ENCODE measurements around the gene PCBP3. TPM values are rescaled to one million over a fixed set of nuclear protein-coding genes. Genes with fewer than 3 reads are reported as not detected.
"Not testable (repeated sequence)": the region's sequence is repeated elsewhere in the genome, so short reads cannot be mapped to it uniquely, and the experiment has no call there.

Gene PCBP3
- total RNA-seq, 2 experiments from 2014 or later = 3.4 to 3.8 TPM

GRCh38 chr21:45706299-45706698, 62.8 kb downstream of the PCBP3 start:
- Mint-ChIP-seq H3K27ac (no peak overlapping the region), H3K9me3 (peaks cover 2% of the 10 kb centered on the region), H3K36me3 (ENCODE audit: low read depth) (no peaks in the 10 kb centered on the region), H3K4me1 (ENCODE audit: low read depth) (no peaks in the 10 kb centered on the region), H3K27me3 (no peaks in the 10 kb centered on the region), H3K4me3 (no peak overlapping the region)
- ATAC-seq (ENCODE audit: poor library complexity) (no peak), DNase-seq (no peak)
- ChIA-PET POLR2A (no interaction called here), CTCF (no interaction called here)
- no peaks in the 10 kb centered on the region for H3K36me3 ChIP-seq (ENCODE audit: insufficient read depth, low read length)
- no peak overlapping the region for H3K27ac ChIP-seq (ENCODE audit: low read depth in 1 of 2, low read length in 2 of 2)
- H3K4me3 ChIP-seq (ENCODE audit: low read length) = no peak overlapping the region
- peaks cover 0 to 1% of the 10 kb centered on the region in 2 experiments for H3K9me3 ChIP-seq (ENCODE audit: control insufficient read depth in 1 of 2, insufficient read depth in 1 of 2, low read length in 2 of 2)
- H3K27me3 ChIP-seq (ENCODE audit: control insufficient read depth in 1 of 2, insufficient read depth in 2 of 2, low read length in 2 of 2) = no peaks in the 10 kb centered on the region
- no peak for TF ChIP-seq CTCF (IDR thresholded peaks at IDR 0.05)
- no peaks in the 10 kb centered on the region for H3K4me1 ChIP-seq (ENCODE audit: insufficient read depth, low read length)
- intact Hi-C loops (cut with DNase I, micrococcal nuclease) = loop anchor here in 1 of 2 experiments (5.0 kb wide), 1 partner anchor 86 kb away; no protein-coding TSS in a partner anchor

DNA sequence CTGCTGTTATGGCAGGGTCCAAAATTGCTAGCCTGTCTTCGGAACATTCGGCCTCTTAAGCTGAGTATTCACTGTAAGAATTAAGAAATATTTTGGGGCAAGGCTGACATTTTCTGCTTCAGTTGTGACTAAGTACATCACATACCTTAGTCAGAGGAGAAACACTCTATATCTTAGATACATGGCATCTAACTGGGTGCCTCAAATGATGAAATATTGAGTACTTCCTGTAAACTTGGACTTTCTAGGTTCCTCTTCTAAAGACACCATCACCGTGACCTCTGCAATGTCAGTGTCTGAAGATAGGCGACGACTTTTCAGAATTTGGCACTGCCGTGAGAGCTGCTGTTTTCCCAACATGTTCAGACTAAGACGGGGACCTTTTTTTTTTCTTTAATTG, 65.6 kb downstream of the PCBP3 start:
- H3K27ac ChIP-seq (ENCODE audit: low read depth in 1 of 2, low read length in 2 of 2) = no peak overlapping the region
- H3K9me3 Mint-ChIP-seq = peaks cover 7% of the 10 kb centered on the region
- H3K36me3 Mint-ChIP-seq (ENCODE audit: low read depth) = peaks cover 4% of the 10 kb centered on the region
- ChIA-PET CTCF (no interaction called here), POLR2A (no interaction called here)
- peaks cover 0 to 7% of the 10 kb centered on the region in 2 experiments for H3K9me3 ChIP-seq (ENCODE audit: control insufficient read depth in 1 of 2, insufficient read depth in 1 of 2, low read length in 2 of 2)
- DNase-seq (no peak), ATAC-seq (ENCODE audit: poor library complexity) (no peak)
- no peaks in the 10 kb centered on the region for H3K27me3 Mint-ChIP-seq
- H3K4me1 Mint-ChIP-seq (ENCODE audit: low read depth) = no peaks in the 10 kb centered on the region
- H3K4me1 ChIP-seq (ENCODE audit: insufficient read depth, low read length) = no peaks in the 10 kb centered on the region
- no peak for TF ChIP-seq CTCF (IDR thresholded peaks at IDR 0.05)
- intact Hi-C loops (cut with DNase I, micrococcal nuclease) = loop anchor here in 1 of 2 experiments (5.0 kb wide), 1 partner anchor 83 kb away; no protein-coding TSS in a partner anchor
- H3K27me3 ChIP-seq (ENCODE audit: control insufficient read depth in 1 of 2, insufficient read depth in 2 of 2, low read length in 2 of 2) = no peaks in the 10 kb centered on the region
- no peaks in the 10 kb centered on the region for H3K36me3 ChIP-seq (ENCODE audit: insufficient read depth, low read length)
- no peak overlapping the region for H3K27ac Mint-ChIP-seq
- H3K4me3 ChIP-seq (ENCODE audit: low read length) = no peak overlapping the region
- no peak overlapping the region for H3K4me3 Mint-ChIP-seq

GRCh38 chr21:45709696-45710268, 66.3 kb downstream of the PCBP3 start:
- Histone ChIP-seq H3K36me3 (ENCODE audit: insufficient read depth, low read length) (no peaks in the 10 kb centered on the region), H3K27ac (ENCODE audit: low read depth in 1 of 2, low read length in 2 of 2) (no peak overlapping the region), H3K4me3 (ENCODE audit: low read length) (no peak overlapping the region), H3K27me3 (ENCODE audit: control insufficient read depth in 1 of 2, insufficient read depth in 2 of 2, low read length in 2 of 2) (no peaks in the 10 kb centered on the region), H3K4me1 (ENCODE audit: insufficient read depth, low read length) (no peaks in the 10 kb centered on the region), H3K9me3 (ENCODE audit: control insufficient read depth in 1 of 2, insufficient read depth in 1 of 2, low read length in 2 of 2) (peaks cover 0 to 7% of the 10 kb centered on the region in 2 experiments)
- DNase-seq = no peak
- peaks cover 5% of the 10 kb centered on the region for H3K36me3 Mint-ChIP-seq (ENCODE audit: low read depth)
- intact Hi-C loops (cut with DNase I, micrococcal nuclease) = loop anchor here in 1 of 2 experiments (5.0 kb wide), 1 partner anchor 83 kb away; no protein-coding TSS in a partner anchor
- CTCF ChIA-PET = interaction anchor here (0.6 kb wide), 1 partner anchor 40 kb away, joined by 3 read pairs; no protein-coding TSS in a partner anchor
- H3K27me3 Mint-ChIP-seq = no peaks in the 10 kb centered on the region
- H3K4me1 Mint-ChIP-seq (ENCODE audit: low read depth) = no peaks in the 10 kb centered on the region
- H3K9me3 Mint-ChIP-seq = peaks cover 7% of the 10 kb centered on the region
- POLR2A ChIA-PET = no interaction called here
- ATAC-seq (ENCODE audit: poor library complexity) = no peak
- H3K27ac Mint-ChIP-seq = no peak overlapping the region
- H3K4me3 Mint-ChIP-seq = no peak overlapping the region
- TF ChIP-seq CTCF (IDR thresholded peaks at IDR 0.05) = no peak

GRCh38 chr21:45710306-45710705, 66.8 kb downstream of the PCBP3 start:
- H3K4me1 Mint-ChIP-seq (ENCODE audit: low read depth); POLR2A ChIA-PET; intact Hi-C loops (cut with DNase I, micrococcal nuclease): not testable (repeated sequence)

More at GRCh38 chr21:45710306-45710705, 66.8 kb downstream of the PCBP3 start:
- not testable (repeated sequence) for ATAC-seq (ENCODE audit: poor library complexity); H3K36me3 Mint-ChIP-seq (ENCODE audit: low read depth); H3K4me3 ChIP-seq (ENCODE audit: low read length); H3K4me1 ChIP-seq (ENCODE audit: insufficient read depth, low read length); H3K27ac ChIP-seq (ENCODE audit: low read depth in 1 of 2, low read length in 2 of 2); H3K36me3 ChIP-seq (ENCODE audit: insufficient read depth, low read length); H3K9me3 ChIP-seq (ENCODE audit: control insufficient read depth in 1 of 2, insufficient read depth in 1 of 2, low read length in 2 of 2); DNase-seq; H3K27me3 Mint-ChIP-seq; H3K27ac Mint-ChIP-seq; H3K4me3 Mint-ChIP-seq; H3K9me3 Mint-ChIP-seq; H3K27me3 ChIP-seq (ENCODE audit: control insufficient read depth in 1 of 2, insufficient read depth in 2 of 2, low read length in 2 of 2)
- CTCF ChIA-PET = interaction anchor here (0.6 kb wide), 1 partner anchor 40 kb away, joined by 3 read pairs; no protein-coding TSS in a partner anchor

All from CD4-positive, alpha-beta T cell (primary cell).